Activated gamma-delta T cell treated with Interleukin-2 at 50 U/mL for 16 hours (primary cell): ENCODE measurements around the gene CSMD2.

Source experiments
- DNase-seq: peaks from one replicate; pipeline ENCODE4 v3.0.0-alpha.2; 2020

CSMD2 gene

GRCh38 chr1:33895976-33896375 is 269.1 kb downstream of the CSMD2 start:
- DNase-seq = no peak

DNA sequence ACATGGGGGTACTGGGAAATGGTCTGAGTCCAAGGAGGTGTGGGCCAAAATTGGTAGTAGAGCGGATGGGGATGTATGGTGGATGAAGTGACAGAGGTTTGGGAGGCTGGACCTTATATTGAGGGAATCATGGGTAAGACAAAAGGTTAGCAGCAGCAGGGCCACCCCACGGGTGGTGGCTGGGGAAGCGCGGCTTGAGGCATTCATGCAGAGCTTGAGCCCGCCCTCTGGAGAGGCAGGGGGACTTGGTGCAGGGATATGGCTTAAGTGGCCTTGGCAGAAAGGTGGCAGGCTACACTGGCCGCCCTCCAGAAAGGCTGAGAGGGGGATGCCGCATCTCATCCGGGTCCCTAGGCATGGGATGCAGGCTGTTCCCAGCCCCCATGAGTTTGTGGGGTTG is 269.6 kb downstream of the CSMD2 start:
- DNase-seq = no peak

GRCh38 chr1:33893147-33893830 is 271.7 kb downstream of the CSMD2 start:
- no peak for DNase-seq

GRCh38 chr1:33886496-33886895 is 278.5 kb downstream of the CSMD2 start:
- DNase-seq = no peak

GRCh38 chr1:33880305-33880704 is 284.7 kb downstream of the CSMD2 start:
- no peak for DNase-seq

GRCh38 chr1:33878392-33878791 is 286.6 kb downstream of the CSMD2 start:
- DNase-seq = no peak

DNA sequence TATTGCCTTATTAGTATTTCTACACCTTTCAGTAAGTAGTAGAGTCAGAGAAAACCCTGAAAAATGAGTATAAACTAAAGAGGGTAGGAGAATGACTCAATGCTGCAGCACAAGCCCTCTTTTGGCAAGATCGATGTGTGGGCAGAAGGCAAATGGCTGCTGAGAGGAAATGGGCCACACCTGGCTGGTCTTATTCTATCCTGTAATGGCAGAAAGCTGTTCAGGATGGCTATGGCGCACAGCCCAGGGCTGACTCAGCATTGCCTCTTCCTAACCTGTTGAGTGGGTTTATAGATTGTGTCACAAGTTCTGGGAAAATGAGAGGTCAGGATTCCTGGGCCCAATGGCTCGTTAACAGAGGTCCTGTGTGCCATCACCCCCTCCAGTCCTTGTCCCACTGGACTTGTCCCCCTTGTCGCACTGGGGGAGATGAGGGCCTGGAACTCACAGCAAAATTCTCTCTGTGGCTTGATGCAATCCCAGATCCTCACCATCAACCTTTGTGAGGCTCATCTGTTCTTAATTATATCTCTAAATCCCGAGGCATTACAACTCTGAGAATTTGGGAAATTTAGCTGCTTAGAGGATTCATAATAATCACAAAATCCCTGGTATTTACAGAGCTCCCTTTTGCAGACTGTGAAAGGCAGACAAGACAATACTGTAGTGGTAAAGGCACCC is 287.9 kb downstream of the CSMD2 start:
- no peak for DNase-seq

- no peak for DNase-seq
These were observed 289.2 kb downstream of the CSMD2 start for GRCh38 chr1:33875862-33876261.

- no peak for DNase-seq
These were observed 290.4 kb downstream of the CSMD2 start for GRCh38 chr1:33874636-33875035.

- DNase-seq = no peak
These were observed 292.3 kb downstream of the CSMD2 start for GRCh38 chr1:33872683-33873082.

- no peak for DNase-seq
These were observed 292.8 kb downstream of the CSMD2 start for GRCh38 chr1:33872275-33872674.

GRCh38 chr1:33867684-33868083 is 297.3 kb downstream of the CSMD2 start:
- DNase-seq = no peak

GRCh38 chr1:33866281-33866680 is 298.7 kb downstream of the CSMD2 start:
- DNase-seq = no peak

DNA sequence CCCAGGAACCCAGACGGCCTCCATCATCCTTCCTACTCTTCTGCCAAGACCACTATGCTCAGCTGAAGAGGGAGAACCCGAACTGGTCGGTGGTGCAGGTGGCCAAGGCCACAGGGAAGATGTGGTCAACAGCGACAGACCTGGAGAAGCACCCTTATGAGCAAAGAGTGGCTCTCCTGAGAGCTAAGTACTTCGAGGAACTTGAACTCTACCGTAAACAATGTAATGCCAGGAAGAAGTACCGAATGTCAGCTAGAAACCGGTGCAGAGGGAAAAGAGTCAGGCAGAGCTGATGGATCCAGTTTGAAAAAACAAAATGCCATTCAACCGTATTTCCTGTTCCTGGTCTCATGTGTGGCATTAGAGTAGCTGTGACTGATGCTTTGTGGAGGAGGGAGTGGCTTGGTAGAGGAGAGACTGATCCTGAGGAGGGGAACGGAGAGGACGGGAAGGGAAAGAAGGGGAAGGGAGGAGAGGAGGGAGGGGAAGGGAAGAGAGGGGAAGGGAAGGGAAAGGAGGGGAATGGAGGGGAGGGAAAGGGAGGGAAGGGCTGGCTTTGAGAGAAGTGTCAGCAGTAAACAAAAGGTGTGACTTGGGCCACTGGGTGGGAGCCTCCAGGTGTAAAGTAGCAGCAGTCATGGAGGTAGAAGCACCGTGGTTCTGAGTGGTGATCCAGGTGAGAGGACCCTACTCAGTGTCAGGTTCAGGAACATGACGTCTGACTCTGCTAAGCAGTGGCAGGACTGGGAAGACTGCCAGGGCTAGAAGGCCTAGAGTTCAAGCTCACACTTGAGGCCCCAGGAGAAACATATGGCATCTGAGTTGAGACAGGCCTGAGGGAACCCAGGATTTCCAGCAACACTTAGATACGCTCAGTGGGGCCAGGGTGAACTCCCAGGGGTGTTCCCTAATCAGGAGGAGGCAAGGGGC is 300.3 kb downstream of the CSMD2 start:
- DNase-seq = no peak

DNA sequence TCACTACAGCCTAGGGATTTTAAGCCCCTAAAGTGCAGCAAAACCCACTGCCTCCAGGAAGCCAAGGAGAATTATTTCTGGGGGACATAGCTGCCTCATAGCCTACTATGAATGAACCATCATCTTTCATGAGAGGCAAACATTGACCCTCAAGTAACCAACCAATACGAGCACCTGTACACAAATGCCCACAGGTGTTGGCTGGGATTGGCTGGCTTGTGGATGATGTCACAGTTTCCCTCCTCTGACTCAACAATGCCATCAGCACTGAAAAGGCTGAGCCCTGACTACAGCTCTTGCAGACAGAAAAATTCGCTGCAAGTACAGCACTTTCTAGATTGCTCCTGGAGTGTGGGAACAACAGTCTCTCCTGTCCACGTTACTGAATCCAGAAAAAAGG is 301.3 kb downstream of the CSMD2 start, which contains the start of gene HMGB4:
HMGB4 (plus strand) TSS at position 301 of the 400 bp plus-strand sequence. CDS start 113 bp downstream, outside the sequence.
- DNase-seq = no peak

- no peak for DNase-seq
These were observed 304.4 kb downstream of the CSMD2 start for GRCh38 chr1:33860671-33861070.

- no peak for DNase-seq
These were observed 310.9 kb downstream of the CSMD2 start for GRCh38 chr1:33854091-33854490.

- no peak for DNase-seq
These were observed 311.6 kb downstream of the CSMD2 start for GRCh38 chr1:33853431-33853830.

- DNase-seq = no peak
These were observed 312.3 kb downstream of the CSMD2 start for GRCh38 chr1:33852711-33853110.

DNA sequence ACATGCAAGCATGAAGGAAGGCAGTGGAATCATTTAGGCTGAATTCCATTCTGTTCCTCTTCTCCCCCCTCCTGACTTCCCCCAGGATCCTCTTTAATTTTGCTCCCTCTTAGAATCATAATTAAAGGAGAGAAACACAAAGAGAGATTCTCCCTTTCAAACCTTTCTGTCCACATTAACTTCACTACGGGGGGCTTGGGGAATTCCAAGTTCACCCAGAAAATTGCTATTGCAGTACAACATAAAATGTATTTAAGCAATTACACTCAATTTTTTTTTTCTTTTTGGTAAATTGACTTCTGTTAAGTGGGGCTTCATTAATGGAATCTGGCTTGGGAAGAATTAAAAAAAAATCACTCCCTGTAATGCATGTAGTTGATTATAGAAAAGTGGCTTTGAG is 314.5 kb downstream of the CSMD2 start:
- DNase-seq = no peak

DNA sequence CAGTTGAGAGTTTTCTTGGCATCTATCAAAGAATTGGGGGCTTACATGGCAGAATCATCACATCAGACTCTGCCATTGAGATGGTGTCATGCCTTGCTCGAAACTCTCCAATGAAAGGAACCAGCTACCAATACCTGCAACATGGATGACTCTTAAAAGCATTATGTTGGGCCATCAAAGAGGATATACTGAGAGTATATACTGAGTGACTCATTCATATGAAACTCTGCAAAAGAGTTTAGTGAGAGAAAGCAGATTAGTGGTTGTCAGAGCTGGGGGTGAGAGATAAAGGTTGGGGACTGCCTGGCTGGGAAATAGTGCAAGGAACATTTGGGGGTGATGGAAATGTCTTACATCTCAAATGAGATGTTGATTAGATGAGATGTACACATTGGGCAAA is 315.8 kb downstream of the CSMD2 start:
- DNase-seq = no peak

DNA sequence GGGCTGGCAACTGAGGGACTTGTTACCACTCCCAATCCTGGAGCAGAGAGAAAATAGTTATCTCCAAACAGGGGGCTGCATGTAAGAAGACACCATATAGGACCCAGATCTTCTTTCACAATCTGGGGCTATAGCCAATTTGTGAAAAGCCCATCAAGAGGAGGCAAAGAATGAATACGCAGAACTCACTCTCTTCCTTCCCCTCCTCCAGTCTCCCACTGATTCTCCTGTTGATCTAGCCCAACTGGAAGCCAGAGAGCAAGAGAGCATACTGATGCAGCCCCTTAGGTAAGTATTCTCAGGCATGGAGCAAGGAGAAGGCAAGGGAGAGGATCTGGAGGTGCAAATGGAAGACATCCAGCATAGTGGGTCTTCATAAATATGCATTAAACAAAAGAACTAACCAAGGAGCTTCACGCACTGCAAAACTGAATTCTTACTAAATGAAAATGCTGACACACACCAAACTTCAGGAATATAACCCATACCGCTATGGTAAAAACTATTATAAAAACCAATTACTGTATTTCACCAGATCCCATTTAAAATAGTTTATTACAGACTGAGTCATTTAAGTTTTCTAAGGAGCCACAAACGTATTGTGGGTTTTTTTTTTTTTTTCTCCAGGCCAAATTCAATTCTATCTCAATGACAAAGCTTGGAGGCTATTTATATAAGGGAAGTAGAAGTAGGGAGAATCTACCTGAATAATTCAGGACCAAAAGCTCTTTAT is 316.7 kb downstream of the CSMD2 start:
- DNase-seq = no peak

GRCh38 chr1:33846861-33847260 is 318.2 kb downstream of the CSMD2 start:
- DNase-seq = no peak
